HG03457 (cell line): Measurements from ENCODE around the gene RBM18.

Source experiments
- ATAC-seq: cut with Tn5 transposase; IDR thresholded peaks from one replicate; pipeline ENCODE4 v1.9.1; 2021; ENCODE audit warnings: moderate number of reproducible peaks; ENCODE audit not compliant: unreplicated experiment

The RBM18 gene

GRCh38 chr9:122264360-122265148 lies at the start of gene RBM18, which contains the start of gene MRRF:
Gene RBM18, minus strand, starts transcription at chr9:122264840. Its CDS starts 3,348 bp downstream, at chr9:122261492.
Gene MRRF, plus strand, starts transcription at chr9:122264882. Its CDS starts 6,010 bp downstream, at chr9:122270892.
- peak; percentile 79 for ATAC-seq

DNA sequence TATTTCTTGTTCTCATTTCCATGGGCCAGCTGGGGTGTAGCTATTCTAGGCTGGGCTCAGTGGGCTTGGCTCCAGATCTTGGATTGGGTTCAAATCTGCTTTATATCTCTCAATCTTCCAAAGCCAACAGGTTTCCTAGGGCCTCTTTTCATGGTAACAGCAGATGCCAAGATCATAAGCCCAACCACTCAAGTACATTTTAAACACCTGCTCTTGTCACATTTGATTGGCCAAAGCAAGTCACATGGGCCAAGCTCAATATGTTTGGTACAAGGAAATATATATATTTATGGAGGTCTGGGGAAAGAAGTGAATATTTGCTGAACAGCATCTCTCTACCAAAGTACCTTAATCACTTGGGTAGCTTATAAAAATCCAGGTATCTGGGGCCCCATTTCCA lies 49.5 kb upstream of the RBM18 start:
- no peak for ATAC-seq

- ATAC-seq: no peak
These were observed 45.2 kb upstream of the RBM18 start for GRCh38 chr9:122309861-122310260.

DNA sequence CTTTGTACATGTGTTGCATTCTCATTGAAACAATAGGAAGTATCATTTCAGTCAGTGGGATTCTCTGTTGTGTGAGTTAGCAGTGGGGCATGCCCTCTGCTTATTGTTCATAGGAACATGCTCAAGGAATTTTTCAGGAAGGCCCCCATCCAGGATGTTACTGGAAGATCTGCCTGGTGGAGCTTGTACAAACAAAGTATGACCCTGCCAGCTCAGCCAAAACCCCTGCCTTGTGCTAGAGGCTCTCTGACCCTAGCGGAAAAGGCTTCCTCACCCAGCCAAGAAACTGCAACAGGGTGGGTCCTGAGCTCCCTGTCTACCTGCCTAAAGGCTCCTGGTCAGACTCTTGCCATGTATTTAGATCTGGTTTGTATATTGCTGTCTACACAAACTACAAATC lies 43.3 kb upstream of the RBM18 start:
- ATAC-seq: no peak

DNA sequence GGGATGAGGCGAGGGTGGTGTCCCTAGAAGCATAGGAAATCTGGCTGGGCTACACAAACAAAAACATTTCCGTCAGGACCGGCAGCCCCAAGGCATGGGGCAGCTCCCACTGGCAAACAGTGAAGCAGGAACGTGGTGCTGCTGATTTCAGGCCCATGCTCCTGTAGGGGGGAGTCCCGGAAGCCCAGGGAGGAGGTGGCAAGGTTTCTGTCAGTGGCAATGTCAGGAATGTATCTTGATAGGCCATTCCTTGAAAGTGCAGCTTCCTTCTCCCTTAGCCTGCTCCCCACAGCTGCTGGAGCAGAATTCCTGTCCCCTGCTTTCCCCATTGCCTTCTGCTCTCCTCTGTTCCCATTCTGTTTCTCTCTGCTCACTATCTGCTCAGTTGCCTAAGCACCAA lies 42.4 kb upstream of the RBM18 start:
- ATAC-seq: no peak

GRCh38 chr9:122302237-122303093 lies 37.8 kb upstream of the RBM18 start:
- ATAC-seq: no peak

GRCh38 chr9:122297512-122297911 lies 32.9 kb upstream of the RBM18 start:
- ATAC-seq: no peak

- no peak for ATAC-seq
These were observed 29.9 kb upstream of the RBM18 start for GRCh38 chr9:122294531-122294930.

- ATAC-seq: no peak
These were observed 26.8 kb upstream of the RBM18 start for GRCh38 chr9:122291458-122291857.

DNA sequence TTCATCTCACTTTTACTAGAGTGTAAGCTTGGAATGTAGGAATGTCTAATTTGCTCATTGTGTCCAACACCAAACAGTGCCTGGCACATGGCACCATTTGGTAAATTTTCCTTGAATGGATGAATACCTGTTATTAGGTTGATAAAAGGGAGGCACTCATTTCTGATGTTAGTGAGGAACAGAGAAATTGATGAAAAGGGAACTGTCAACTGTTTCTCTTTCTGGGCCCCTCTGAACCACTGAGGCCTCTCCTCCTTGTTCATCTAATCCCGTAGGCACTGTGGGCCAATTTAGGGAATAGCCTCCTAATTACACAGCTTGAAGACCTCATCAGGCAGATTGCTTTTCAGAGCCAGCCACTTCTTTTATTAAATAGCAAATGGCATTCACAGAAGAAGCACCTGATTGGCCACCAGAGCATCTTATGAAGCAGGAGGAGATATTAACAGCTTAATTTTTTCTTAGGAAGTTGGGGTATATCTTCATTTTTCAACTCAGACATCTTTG lies 22.6 kb upstream of the RBM18 start:
- ATAC-seq: no peak

DNA sequence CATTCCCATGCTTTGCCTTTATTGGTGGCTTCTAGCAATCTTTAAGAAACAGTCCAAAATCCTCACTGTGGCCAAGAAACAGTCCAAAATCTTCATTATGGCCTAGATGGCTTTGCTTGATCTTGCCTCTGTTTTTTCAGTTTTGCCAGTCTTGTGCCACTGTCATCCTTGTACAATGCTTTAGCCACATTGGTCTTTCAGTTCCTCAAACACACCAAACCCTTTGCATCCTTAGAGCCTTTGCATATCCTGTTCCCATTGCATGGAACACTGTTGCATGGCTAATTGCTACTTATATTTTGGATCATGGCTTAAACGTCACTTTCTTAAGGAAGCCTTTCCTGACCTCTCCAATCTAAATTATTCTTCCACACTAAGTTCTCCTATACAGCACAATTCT lies 22.1 kb upstream of the RBM18 start:
- no peak for ATAC-seq

- no peak for ATAC-seq
These were observed 16.7 kb upstream of the RBM18 start for GRCh38 chr9:122281368-122281767.

DNA sequence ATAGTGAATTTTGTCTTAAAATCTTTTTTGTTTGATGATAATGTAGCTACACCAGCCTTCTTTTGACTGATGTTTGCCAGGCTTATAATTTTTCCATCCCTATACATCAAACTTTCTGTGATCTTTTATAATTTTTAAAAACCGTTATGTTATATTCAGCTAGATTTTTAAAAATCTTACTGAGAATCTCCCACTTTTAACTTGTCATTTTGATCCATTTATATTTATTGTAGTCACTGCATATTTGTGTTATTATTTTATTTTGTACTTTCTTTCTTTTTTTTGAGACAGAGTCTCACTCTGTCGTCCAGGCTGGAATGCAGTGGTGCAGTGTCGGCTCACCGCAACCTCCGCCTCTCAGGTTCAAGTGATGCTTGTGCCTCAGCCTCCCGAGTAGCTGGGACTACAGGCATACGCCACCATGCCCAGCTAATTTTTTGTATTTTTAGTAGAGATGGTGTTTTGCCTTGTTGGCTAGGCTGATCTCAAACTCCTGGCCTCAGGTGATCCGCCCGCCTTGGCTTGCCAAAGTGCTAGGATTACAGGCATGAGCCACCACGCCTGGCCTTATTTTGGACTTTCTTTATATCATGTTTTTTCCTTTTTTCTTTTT lies 12.8 kb upstream of the RBM18 start:
- no peak for ATAC-seq

GRCh38 chr9:122276096-122276495 lies 11.5 kb upstream of the RBM18 start:
- ATAC-seq: no peak

GRCh38 chr9:122274055-122274454 lies 9.4 kb upstream of the RBM18 start:
- no peak for ATAC-seq

DNA sequence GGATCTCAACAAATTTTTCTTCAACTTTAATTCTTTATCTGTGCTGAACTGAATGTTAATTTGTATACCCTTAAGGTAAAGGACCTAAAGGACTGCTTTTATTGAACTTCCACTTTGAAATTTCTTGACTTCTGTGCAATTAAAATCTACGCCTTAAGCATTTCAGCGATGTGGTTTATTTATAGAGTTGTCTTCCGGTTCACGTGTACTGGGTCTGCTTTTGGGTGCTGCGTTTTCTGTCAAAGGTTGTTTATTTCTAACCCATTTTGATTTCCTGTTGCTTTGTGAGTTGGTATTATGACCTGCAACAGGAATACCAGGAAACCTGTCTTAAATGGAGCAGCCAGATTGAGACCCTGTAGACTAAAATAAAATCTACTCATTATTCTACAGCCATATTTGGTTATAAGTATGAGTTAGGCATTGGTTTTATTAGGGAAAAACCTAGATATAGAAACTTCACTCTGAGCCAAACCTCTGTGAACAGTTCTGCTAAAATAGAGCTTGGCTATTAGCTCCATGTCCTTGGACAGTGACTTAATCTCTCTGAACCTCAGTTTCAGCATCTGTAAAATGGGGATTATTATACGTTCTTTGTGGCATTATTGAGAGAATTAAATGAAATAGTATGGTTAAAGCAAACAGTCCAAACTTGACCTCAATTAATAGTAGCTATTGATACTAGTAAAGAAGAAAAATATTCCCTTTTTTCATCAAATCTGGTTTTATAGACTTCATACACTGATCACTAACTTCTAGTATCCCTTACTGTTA lies 3.6 kb upstream of the RBM18 start:
- no peak for ATAC-seq

GRCh38 chr9:122265149-122265915 lies 692 bp upstream of the RBM18 start:
- peak; percentile 30 for ATAC-seq

- ATAC-seq: no peak
These were observed 816 bp downstream of the RBM18 start for GRCh38 chr9:122263699-122264349.

DNA sequence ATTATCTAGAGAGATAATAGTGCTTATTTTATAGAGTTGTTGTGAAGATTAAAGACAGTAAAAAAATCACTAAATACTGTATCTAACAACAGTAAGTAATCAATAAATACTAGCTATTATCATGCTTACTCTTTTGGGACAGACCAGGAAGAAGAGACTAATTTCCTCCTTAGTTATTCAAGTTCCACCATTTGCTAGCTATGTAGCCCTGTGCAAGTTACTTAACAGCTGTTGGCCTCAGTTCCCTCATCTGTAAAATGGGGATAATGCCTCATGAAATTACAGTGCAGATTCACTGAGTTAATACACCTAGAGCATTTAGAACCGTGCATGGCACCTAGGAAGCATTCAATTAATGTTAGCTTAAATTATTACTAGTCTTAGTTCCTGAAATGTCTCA lies 2.6 kb downstream of the RBM18 start:
- no peak for ATAC-seq
